H1 (cell line): ENCODE measurements around the gene KLRK1. TPM values are rescaled to one million over a fixed set of nuclear protein-coding genes. Genes with fewer than 3 reads are reported as not detected.

Source experiments
- CTCF ChIA-PET: fragments of 300-600 bp; sonication (Branson Sonifier 250); formaldehyde crosslinking; loops from one replicate; lab custom pipeline; 2021; ENCODE audit not compliant: partially characterized antibody; lab: Charles Lee
- POLR2A ChIA-PET: fragments of 300-600 bp; sonication (Branson Sonifier 250); formaldehyde crosslinking; loops from one replicate; lab custom pipeline; 2021; ENCODE audit warnings: inconsistent platforms; ENCODE audit not compliant: partially characterized antibody; lab: Charles Lee
- DNase-seq, 2 experiments: peaks; one replicate each; pipeline versions ENCODE4 v3.0.0 to v3.0.0-alpha.2; 2010 to 2022; ENCODE audit warnings: low spot score in 2 of 2, low read depth in 1 of 2, mixed read lengths in 1 of 2
- FAIRE-seq: peaks from 2 replicates; lab custom pipeline; 2011; peaks lifted over from hg19 to GRCh38; lab: Jason Lieb, UNC
- H2AFZ ChIP-seq: 2 replicates; pipeline ENCODE4 v1.8.1; 2012; ENCODE audit warnings: low read length, inconsistent platforms
- H2AK5ac ChIP-seq: 2 replicates; pipeline ENCODE4 v1.6.1; 2013; ENCODE audit warnings: low read depth, low read length
- H2BK120ac ChIP-seq: replicated peaks from 2 replicates; pipeline ENCODE3; 2013; ENCODE audit warnings: low read depth, low read length, inconsistent platforms
- H2BK12ac ChIP-seq: 2 replicates; pipeline ENCODE4 v1.6.1; 2013; ENCODE audit warnings: low read depth, low read length
- H2BK15ac ChIP-seq: 2 replicates; pipeline ENCODE4 v1.6.1; 2013; ENCODE audit warnings: low read length
- H2BK20ac ChIP-seq: 2 replicates; pipeline ENCODE4 v1.6.1; 2013; ENCODE audit warnings: low read length
- H2BK5ac ChIP-seq: 2 replicates; pipeline ENCODE4 v1.6.1; 2013; ENCODE audit warnings: low read depth, low read length
- H3K14ac ChIP-seq: 2 replicates; pipeline ENCODE4 v1.6.1; 2013; ENCODE audit warnings: inconsistent platforms; ENCODE audit not compliant: insufficient read length
- H3K18ac ChIP-seq: 2 replicates; pipeline ENCODE4 v1.6.1; 2013; ENCODE audit warnings: low read length; ENCODE audit errors: extremely low read depth
- H3K23ac ChIP-seq: 2 replicates; pipeline ENCODE4 v1.6.1; 2013; ENCODE audit warnings: inconsistent platforms; ENCODE audit not compliant: insufficient read length
- H3K23me2 ChIP-seq: 2 replicates; pipeline ENCODE4 v1.6.1; 2013; ENCODE audit warnings: low read depth, low read length
- H3K27ac ChIP-seq: 2 replicates; pipeline ENCODE4 v1.6.1; 2011; ENCODE audit warnings: low read depth, low read length, inconsistent platforms
- H3K27me3 ChIP-seq, 4 experiments: replicated peaks in 1 of 4; 1 replicate in 1 of 4; 2 replicates in 3 of 4; pipeline versions ENCODE4 v1.6.1 to v1.8.1; 2011 to 2013; ENCODE audit warnings: low read length in 3 of 4, mild to moderate bottlenecking in 3 of 4, inconsistent platforms in 2 of 4, mixed read lengths in 2 of 4, moderate library complexity in 1 of 4; ENCODE audit not compliant: control insufficient read depth in 3 of 4, insufficient read depth in 3 of 4; ENCODE audit errors: extremely low read depth in 1 of 4
- H3K36me3 ChIP-seq, 4 experiments: 2 replicates each; pipeline versions ENCODE4 v1.6.1 to v1.8.1; 2011 to 2013; ENCODE audit warnings: mild to moderate bottlenecking in 4 of 4, low read length in 3 of 4, moderate library complexity in 2 of 4, control low read depth in 1 of 4, inconsistent platforms in 1 of 4; ENCODE audit not compliant: insufficient read depth in 4 of 4, control insufficient read depth in 2 of 4
- H3K4ac ChIP-seq: replicated peaks from 2 replicates; pipeline ENCODE3; 2013; ENCODE audit warnings: low read length, low read depth, mixed read lengths, inconsistent platforms; ENCODE audit not compliant: insufficient read length
- H3K4me1 ChIP-seq, 4 experiments: replicated peaks in 1 of 4; 1 replicate in 1 of 4; 2 replicates in 3 of 4; pipeline versions ENCODE4 v1.6.1 to v1.8.1; 2011 to 2013; ENCODE audit warnings: low read length in 3 of 4, inconsistent platforms in 2 of 4, mixed read lengths in 1 of 4; ENCODE audit not compliant: insufficient read depth in 4 of 4, control insufficient read depth in 3 of 4
- H3K4me2 ChIP-seq, 2 experiments: 2 replicates each; pipeline versions ENCODE4 v1.6.1 to v1.8.1; 2011 to 2013; ENCODE audit warnings: low read depth in 2 of 2, low read length in 2 of 2, control low read depth in 1 of 2, inconsistent platforms in 1 of 2, mild to moderate bottlenecking in 1 of 2; ENCODE audit not compliant: insufficient read depth in 1 of 2
- H3K4me3 ChIP-seq, 4 experiments: fragments of 200-600, 300-600 bp in 1 of 4; sonication (generic), shearing (Covaris generic), sonication (Bioruptor Twin) in 1 of 4; 2 replicates each; pipeline versions ENCODE4 v1.5.1 to v1.8.1; 2011 to 2016; ENCODE audit warnings: low read length in 4 of 4, low read depth in 3 of 4, control low read depth in 2 of 4, inconsistent platforms in 2 of 4, mild to moderate bottlenecking in 2 of 4, mixed read lengths in 1 of 4, moderate library complexity in 1 of 4; ENCODE audit not compliant: insufficient read depth in 2 of 4; ENCODE audit errors: extremely low read depth in 1 of 4
- H3K56ac ChIP-seq: replicated peaks from 2 replicates; pipeline ENCODE3; 2013; ENCODE audit warnings: low read depth, mild to moderate bottlenecking, mixed read lengths, low read length, inconsistent platforms; ENCODE audit not compliant: insufficient read length
- H3K79me1 ChIP-seq: 2 replicates; pipeline ENCODE4 v1.6.1; 2013; ENCODE audit warnings: low read depth, low read length, control low read depth
- H3K79me2 ChIP-seq, 2 experiments: 2 replicates each; pipeline versions ENCODE4 v1.6.1 to v1.8.1; 2012 to 2013; ENCODE audit warnings: low read length in 2 of 2, mild to moderate bottlenecking in 2 of 2, inconsistent platforms in 1 of 2; ENCODE audit not compliant: insufficient read depth in 2 of 2, control insufficient read depth in 1 of 2
- H3K9ac ChIP-seq, 4 experiments: replicated peaks in 1 of 4; 1 replicate in 1 of 4; 2 replicates in 3 of 4; pipeline versions ENCODE4 v1.6.1 to v1.8.1; 2011 to 2013; ENCODE audit warnings: low read depth in 3 of 4, low read length in 3 of 4, control low read depth in 2 of 4, mild to moderate bottlenecking in 2 of 4, moderate library complexity in 2 of 4, inconsistent platforms in 1 of 4; ENCODE audit errors: extremely low read depth in 1 of 4
- H3K9me3 ChIP-seq, 2 experiments: 2 replicates each; pipeline versions ENCODE4 v1.6.1 to v1.8.1; 2012 to 2013; ENCODE audit warnings: mild to moderate bottlenecking in 2 of 2, moderate library complexity in 2 of 2, control low read depth in 1 of 2, inconsistent platforms in 1 of 2, low read depth in 1 of 2, low read length in 1 of 2, mixed read lengths in 1 of 2; ENCODE audit not compliant: insufficient read depth in 2 of 2
- H4K20me1 ChIP-seq, 2 experiments: replicated peaks in 1 of 2; 2 replicates each; pipeline versions ENCODE3 to v1.8.1; 2011 to 2013; ENCODE audit warnings: inconsistent platforms in 2 of 2, low read length in 2 of 2, mild to moderate bottlenecking in 1 of 2; ENCODE audit not compliant: insufficient read depth in 2 of 2, control insufficient read depth in 1 of 2
- H4K5ac ChIP-seq: 2 replicates; pipeline ENCODE4 v1.6.1; 2013; ENCODE audit warnings: low read length, low read depth, mixed read lengths, inconsistent platforms; ENCODE audit not compliant: insufficient read length
- H4K8ac ChIP-seq: 2 replicates; pipeline ENCODE4 v1.8.0; 2013; ENCODE audit warnings: mild to moderate bottlenecking, moderate library complexity, low read length, inconsistent platforms; ENCODE audit not compliant: insufficient read depth; ENCODE audit errors: extremely low read depth
- H4K91ac ChIP-seq: replicated peaks from 2 replicates; pipeline ENCODE3; 2013; ENCODE audit warnings: low read length, mixed read lengths, inconsistent platforms; ENCODE audit not compliant: insufficient read length
- ATF2 ChIP-seq: IDR thresholded peaks from 2 replicates; pipeline ENCODE4 v1.6.1; 2012; ENCODE audit warnings: low read length, inconsistent platforms
- BCL11A ChIP-seq, 2 experiments: IDR thresholded peaks; one replicate each; pipeline ENCODE4 v1.6.1; 2011; ENCODE audit warnings: low read depth in 2 of 2, low read length in 2 of 2, mild to moderate bottlenecking in 2 of 2
- CHD1 ChIP-seq: IDR thresholded peaks from 2 replicates; pipeline ENCODE4 v1.6.1; 2012; ENCODE audit warnings: low read depth, low read length, improper control_type of control experiment
- E2F6 ChIP-seq: IDR thresholded peaks from 2 replicates; pipeline ENCODE4 v1.6.1; 2012; ENCODE audit warnings: inconsistent platforms
- KDM5A ChIP-seq: fragments of 200-600 bp; IDR thresholded peaks from 2 replicates; pipeline ENCODE4 v1.7.1; 2012; ENCODE audit warnings: mild to moderate bottlenecking, low read length, inconsistent platforms, mixed read lengths
- POU5F1 ChIP-seq: IDR thresholded peaks from 2 replicates; pipeline ENCODE4 v1.6.1; 2011; ENCODE audit warnings: low read depth, mild to moderate bottlenecking, low read length, moderate library complexity
- RBBP5 ChIP-seq: IDR thresholded peaks from 2 replicates; pipeline ENCODE4 v1.7.1; 2012; ENCODE audit warnings: low read depth, mild to moderate bottlenecking, inconsistent platforms, low read length, moderate library complexity, borderline replicate concordance
- TCF12 ChIP-seq: IDR thresholded peaks from 2 replicates; pipeline ENCODE4 v1.6.1; 2011; ENCODE audit warnings: low read depth, mild to moderate bottlenecking, low read length
- YY1 ChIP-seq: IDR thresholded peaks from 2 replicates; pipeline ENCODE4 v1.6.1; 2011; ENCODE audit warnings: low read depth, mild to moderate bottlenecking, low read length
- WGBS, 2 experiments: shearing (Covaris generic) in 1 of 2; methylation state at CpG; one replicate each; pipeline versions ENCODE4 v1.1.6 to v1.1.7; 2013 to 2015; ENCODE audit warnings: low lambda C conversion rate in 2 of 2, mixed read lengths in 2 of 2, inconsistent platforms in 1 of 2, low coverage in 1 of 2, missing lambda C conversion rate in 1 of 2; ENCODE audit not compliant: insufficient replicate concordance in 2 of 2, insufficient coverage in 1 of 2, insufficient read length in 1 of 2; ENCODE audit errors: extremely low coverage in 1 of 2, missing lambda C conversion rate in 1 of 2; 5-methylcytosine and 5-hydroxymethylcytosine counted together
- polyA plus RNA-seq, 7 experiments: library from polyadenylated mRNA; depleted of rRNA in 3 of 7; stranded (reverse) in 5 of 7; unstranded in 2 of 7; fragments of >200 nt in 5 of 7; fragments of 200-250 nt in 2 of 7; gene quantifications; 1 replicate in 5 of 7; 2 replicates in 1 of 7; 4 replicates in 1 of 7; pipeline versions ENCODE4 v1.2.1 to v1.2.3, GENCODE V29; 2011 to 2013; ENCODE audit warnings: missing spikeins in 2 of 7, mixed read lengths in 2 of 7
- total RNA-seq: library from RNA; stranded (reverse); fragmentation: NEBNext Ultra II Directional; extraction: Animal tissue kit (Norgen Biotek cat#: 25700); gene quantifications from 2 replicates; pipeline ENCODE4 v1.2.1, GENCODE V29; 2021

KLRK1 gene
- total and polyA plus RNA-seq, 2 of the 8 experiments (the other 6 are each of a cell fraction or from before 2014, with no cell fraction given) = not detected

GRCh38 chr12:10386857-10387256 lies 3.0 kb downstream of the KLRK1 start:
- Histone ChIP-seq H3K9me3 (no peaks in the 10 kb centered on the region), H3K4me3 (no peak overlapping the region), H3K23ac (no peak overlapping the region), H3K18ac (no peak overlapping the region), H2BK20ac (no peak overlapping the region), H3K79me2 (no peaks in the 10 kb centered on the region), H4K20me1 (no peaks in the 10 kb centered on the region), H3K4ac (no peak overlapping the region), H2AK5ac (no peak overlapping the region), H3K9ac (no peak overlapping the region), H2BK5ac (no peak overlapping the region), H3K4me1 (no peaks in the 10 kb centered on the region), H3K36me3 (no peaks in the 10 kb centered on the region), H3K14ac (no peak overlapping the region), H3K23me2 (no peaks in the 10 kb centered on the region), H3K27me3 (no peaks in the 10 kb centered on the region), H3K56ac (no peak overlapping the region), H3K79me1 (no peaks in the 10 kb centered on the region), H2BK15ac (no peak overlapping the region), H2BK12ac (no peak overlapping the region), H2BK120ac (no peak overlapping the region), H4K91ac (no peak overlapping the region), H4K5ac (no peak overlapping the region), H3K4me2 (no peak overlapping the region), H4K8ac (no peak overlapping the region), H3K27ac (no peak overlapping the region), H2AFZ (no peak overlapping the region)
- ChIA-PET CTCF (interaction anchor here (1.2 kb wide), 1 partner anchor 20 kb away, joined by 4 read pairs; no protein-coding TSS in a partner anchor), POLR2A (no interaction called here)
- TF ChIP-seq CHD1 (no peak), E2F6 (no peak), KDM5A (no peak), YY1 (no peak), ATF2 (no peak), POU5F1 (no peak), BCL11A (IDR thresholded peaks at IDR 0.05; ENCODE audit: low read depth in 2 of 2, low read length in 2 of 2) (no peak), RBBP5 (no peak), TCF12 (no peak)
- 87% methylated on average over 1 of the region's 1 CpG; no CpG with 5 or more reads in 1 of the 2 experiments for WGBS, 2 experiments
- FAIRE-seq = no peak
- DNase-seq = no peak
